Islet of Langerhans (tissue), 1 donor: ENCODE results near the gene LTBP1.
"Not testable (repeated sequence)": the region's sequence is repeated elsewhere in the genome, so short reads cannot be mapped to it uniquely, and the experiment has no call there.

Source experiments
- FAIRE-seq: peaks from one replicate; lab custom pipeline; 2011; peaks lifted over from hg19 to GRCh38; lab: Jason Lieb, UNC

The LTBP1 gene

DNA sequence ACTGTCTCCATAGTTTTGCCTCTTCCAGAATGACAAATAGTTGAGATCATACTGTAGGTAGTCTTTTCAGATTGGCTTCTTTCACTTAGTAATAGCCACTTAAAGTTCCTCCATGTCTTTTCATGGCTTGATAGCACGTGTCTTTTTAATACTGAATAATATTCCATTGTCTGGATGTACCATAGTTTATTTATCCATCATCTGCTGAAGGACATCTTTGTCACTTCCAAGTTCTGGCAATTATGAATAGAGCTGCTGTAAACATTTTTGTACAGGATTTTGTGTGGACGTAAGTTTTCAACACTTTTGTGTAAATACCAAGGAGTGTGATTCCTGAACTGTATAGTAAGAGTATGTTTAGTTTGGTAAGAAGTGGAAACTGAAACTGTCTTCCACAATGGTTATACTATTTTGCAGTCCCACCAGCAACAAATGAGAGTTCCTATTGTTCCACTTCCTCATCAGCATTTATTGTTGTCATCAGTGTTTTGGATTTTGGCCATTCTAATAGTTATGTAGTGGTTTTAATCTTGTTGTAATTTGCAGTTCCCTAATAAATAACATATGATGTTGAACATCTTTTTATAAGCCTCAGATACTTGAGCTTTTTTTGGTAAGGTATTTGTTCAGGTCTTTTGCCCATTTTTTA lies 18.9 kb downstream of the LTBP1 start:
- no peak for FAIRE-seq

DNA sequence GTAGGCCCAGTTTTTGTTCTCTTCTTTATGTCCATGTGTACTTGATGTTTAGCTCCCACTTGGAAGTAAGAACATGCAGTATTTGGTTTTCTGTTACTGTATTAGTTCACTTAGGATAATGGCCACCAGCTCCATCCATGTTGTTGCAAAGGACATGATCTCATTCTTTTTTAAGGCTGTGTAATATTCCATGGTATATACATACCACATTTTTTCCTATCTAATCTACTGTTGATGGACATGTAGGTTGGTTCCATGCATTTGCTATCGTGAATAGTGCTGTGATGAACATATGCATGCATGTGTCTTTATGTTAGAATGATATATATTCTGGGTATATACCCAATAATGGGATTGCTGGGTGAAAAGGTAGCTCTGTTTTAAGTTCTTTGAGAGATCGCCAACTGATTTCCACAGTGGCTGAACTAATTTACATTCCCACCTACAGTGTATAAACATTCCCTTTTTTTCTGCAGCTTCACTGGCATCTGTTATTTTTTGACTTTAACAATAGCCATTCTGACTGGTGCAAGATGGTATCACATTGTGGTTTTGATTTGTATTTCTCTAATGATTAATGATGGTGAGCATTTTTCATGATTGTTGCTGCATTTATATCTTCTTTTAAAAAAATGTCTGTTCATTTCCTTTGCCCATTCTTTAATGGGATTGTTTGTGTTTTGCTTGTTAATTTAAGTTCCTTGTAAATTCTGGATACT lies 22.9 kb downstream of the LTBP1 start:
- FAIRE-seq: no peak

DNA sequence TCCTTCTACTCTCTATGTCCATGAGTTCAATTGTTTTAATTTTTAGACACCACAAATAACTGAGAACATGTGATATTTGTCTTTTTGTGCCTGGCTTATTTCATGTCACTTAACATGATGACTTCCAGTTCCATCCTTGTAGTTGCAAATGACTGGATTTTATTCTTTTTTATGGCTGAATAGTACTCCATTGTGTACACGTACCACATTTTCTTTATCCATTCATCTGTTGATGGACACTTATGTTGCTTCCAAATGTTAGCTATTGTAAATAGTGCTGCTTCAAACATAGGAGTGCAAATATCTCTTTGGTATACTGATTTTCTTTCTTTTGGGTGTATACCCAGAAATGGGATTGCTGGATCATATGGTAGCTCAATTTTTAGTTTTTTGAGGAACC lies 27.0 kb downstream of the LTBP1 start:
- not testable (repeated sequence) for FAIRE-seq

DNA sequence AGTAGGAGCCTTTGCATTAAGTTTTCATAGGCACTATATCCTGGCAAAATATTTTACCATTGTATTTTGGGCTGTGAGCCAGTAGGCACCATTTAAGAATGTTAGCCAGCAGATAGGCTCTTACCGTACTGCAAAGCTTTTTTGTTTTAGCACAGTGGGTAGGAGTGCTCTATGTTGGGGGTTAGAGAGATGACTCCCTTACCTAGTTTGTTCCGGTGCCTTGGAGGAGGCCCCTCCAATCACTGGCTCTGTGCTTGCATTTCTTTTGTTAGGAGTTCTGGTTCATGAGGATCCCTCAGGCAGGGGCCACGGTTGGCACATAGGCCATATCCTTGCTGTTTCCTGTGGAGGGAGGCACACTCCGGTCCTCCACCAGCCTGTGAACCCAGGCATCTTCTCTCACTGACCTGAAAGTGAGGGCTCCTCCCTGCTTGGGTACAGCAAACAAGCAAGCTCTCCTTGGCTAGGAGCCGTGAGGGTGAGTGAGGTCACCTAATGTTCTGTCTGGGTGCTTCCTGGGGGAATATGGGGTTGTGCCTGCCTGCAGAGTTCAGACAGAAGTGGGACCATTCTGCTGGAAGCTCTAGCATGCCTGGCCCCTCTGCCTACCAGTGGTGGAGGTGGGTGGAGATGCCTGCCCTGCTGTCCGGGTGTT lies 29.8 kb downstream of the LTBP1 start:
- no peak for FAIRE-seq

DNA sequence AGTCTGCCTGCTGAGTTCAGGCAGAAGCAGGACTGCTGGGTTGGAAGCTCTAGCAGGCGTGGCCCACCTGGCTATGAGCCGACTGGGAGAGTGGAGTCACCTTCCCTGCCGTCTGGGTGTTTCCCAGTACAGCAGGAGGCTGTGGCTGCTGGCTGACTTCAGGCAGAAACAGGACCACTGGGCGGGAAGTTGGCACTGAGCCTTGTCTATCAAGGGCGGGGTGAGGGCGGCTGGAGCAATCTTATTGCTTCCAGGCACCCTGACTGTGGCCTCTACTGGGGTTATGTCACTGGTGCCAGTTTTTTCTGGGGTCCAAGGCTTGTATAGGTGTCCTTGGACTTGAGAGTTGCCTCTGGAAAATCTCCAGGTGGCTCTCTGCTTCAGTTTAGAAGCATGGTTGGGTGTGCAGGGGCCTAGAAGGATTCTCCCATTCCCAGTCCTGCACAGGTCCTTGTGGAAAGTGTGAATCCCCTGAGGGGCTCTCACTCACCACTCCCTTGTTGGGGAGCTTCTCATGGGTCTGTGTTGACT lies 30.5 kb downstream of the LTBP1 start:
- FAIRE-seq: no peak

DNA sequence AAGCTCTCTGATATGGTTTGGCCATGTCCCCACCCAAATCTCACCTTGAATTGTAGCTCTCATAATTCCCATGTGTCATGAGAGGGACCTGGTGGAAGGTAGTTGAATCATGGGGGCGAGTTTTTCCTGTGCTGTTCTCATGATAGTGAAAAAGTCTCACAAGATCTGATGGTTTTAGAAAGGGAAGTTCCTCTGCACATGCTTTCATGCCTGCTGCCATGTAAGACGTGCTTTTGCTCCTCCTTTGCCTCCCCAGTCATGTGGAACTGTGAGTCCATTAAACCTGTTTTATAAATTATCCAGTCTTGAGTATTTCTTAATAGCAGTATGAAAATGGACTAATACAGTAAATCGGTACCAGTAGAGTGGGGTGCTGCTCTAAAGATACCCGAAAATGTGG lies 34.9 kb downstream of the LTBP1 start:
- FAIRE-seq: no peak

DNA sequence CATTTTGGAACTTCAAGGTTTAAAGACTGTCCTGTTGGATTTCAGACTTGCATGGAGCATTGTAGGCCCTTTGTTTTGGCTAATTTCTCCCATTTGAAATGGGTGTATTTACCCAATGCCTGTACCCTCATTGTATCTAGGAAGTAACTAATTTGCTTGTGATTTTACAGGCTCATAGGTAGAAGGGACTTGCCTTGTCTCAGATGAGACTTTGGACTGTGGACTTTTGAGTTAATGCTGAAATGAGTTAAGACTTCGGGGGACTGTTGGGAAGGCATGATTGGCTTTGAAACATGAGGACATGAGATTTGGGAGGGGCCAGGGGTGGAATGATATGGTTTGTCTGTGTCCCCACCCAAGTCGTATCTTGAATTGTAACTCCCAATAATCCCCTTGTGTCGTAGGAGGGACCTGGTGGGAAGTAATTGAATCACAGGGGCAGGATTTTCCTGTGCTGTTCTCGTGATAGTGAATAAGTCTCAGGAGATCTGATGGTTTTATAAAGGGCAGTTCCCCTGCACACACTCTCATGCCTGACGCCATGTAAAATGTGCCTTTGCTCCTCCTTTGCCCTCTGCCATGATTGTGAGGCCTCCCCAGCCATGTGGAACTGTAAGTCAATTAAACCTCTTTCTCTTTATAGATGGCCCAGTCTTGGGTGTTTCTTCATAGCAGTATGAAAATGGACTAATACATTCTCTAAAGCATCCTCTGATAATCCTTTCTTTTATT lies 36.6 kb downstream of the LTBP1 start:
- FAIRE-seq: not testable (repeated sequence)

DNA sequence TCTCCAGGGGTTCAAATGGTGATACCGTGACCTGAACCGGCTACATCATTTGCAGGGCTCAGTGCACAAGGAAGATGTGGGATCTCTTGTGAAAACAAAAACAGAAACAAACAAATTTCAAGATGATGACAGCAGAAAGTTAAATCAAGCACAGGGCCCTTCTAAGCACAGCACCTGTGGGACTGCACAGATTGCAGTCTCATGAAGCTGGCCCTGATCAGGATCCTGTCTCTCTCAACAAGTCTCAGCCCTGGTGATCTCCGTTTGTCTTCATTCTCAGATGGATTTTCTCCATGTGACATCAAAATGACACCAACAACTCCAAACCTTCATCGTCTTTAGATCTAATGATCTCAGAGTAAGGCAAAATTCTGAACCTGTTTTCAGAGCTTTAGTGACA lies 39.7 kb downstream of the LTBP1 start:
- FAIRE-seq: no peak

DNA sequence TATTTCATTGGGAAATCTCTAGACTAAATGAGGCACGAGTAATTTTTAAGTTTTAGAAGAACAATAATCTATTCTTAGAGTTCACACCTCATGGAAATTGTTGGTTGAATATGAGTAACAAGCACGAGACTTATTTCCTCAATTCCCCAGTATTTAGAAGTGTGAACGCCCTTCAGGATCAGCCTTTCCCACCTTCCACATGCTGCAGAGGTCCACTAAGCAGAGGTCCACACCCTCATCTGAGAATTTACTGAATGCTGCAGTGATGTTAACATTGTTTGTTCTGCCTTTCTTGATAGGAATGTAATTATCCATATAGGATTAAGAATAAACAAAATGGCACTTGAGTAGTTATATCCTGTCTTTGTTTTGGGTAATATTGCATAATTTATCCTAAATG lies 41.8 kb downstream of the LTBP1 start:
- FAIRE-seq: no peak

DNA sequence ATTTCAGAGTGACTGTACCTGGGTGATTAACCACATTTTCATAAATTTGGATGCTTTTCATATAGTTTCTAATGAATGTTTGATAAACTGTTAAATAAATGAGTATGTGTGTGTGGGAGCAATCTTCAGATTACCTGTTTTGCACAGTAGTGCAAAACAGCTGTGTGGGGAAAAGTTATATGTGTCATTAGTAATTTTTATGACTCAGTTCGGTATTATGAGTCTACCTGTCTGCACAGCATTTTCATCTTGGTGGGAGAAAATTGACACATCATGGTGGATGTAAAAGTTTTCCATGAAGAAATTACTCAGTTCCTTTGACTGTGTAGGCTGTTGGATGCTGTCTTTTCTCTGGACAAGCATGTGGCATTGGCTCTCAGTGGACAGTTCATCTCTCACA lies 43.8 kb downstream of the LTBP1 start:
- FAIRE-seq: no peak

DNA sequence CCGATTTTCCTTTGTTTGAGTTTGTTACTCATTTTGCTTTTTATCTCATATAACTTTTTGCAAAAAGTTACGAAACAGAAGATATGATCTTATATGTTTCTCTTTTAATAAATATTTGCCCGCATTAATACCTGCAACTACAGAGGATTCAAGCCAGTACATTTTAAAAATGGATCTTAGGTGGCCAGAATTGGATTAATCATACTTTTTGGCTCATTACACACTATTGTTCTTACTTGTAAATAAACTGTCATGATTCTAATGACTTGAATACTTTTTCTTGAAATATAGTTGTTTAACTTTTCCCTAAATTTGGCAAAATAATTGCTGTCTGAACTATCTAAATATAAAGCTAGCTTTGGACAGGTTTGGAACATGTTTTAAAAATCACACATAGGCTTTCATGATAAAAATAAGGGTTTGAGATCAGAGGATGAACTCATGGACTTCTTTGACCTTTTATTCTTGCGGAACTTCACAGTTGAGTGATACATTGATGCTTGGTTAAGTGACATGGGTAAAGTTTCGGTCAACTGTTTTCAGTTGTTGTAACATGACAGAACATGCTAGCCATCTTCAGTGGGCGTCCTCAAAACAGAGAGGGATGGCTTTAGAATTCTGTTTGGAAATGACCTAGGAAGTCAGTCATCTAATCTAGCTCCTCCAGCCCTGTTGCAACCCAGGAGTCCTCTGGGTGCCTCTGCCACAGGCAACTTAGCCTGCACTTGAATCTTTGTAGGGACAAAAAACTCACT lies 44.5 kb downstream of the LTBP1 start:
- no peak for FAIRE-seq

DNA sequence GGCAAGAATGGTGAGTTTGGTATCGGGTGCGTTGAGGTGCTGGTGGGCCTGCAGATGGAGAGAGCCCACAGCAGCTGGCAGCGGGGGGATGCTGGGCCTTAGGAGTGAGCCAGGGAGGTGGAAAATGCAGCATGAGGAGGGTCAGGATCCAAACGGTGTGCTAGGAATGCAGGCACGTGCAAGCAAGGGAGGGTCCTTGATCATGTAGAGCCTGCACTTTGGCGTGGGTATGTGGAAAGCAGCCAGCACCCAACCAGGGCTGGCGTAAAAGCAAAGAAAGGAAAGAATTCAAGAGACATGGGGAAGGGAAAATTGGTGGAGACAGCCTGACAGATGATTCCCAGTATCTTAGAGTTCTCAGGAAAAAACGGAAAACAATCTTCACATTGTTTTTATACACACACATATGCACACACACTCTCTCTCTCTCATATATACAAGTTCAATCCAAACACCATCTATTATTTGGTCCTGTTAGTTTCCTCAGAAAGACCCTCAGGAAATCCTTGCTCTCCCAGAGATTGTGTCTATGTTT lies 46.3 kb downstream of the LTBP1 start:
- no peak for FAIRE-seq

DNA sequence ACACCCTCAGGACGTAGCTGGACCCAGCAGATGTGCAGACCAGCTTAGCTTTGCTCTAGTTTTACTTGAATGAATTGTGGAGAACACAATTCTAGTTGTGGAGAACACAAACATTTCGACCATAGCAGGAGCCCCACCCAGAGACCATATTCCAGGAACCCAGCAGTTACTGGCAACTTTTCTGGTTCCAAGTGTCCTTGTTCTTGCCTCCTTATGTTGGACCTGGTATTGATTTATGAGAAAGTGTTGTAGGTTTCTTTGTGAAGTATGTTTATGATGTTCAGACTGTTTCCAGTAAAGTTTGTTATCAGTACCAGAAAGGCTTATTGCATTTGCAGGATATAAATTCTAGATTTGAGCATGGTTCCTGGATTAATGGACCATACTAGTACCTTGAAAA lies 51.0 kb downstream of the LTBP1 start:
- FAIRE-seq: no peak

DNA sequence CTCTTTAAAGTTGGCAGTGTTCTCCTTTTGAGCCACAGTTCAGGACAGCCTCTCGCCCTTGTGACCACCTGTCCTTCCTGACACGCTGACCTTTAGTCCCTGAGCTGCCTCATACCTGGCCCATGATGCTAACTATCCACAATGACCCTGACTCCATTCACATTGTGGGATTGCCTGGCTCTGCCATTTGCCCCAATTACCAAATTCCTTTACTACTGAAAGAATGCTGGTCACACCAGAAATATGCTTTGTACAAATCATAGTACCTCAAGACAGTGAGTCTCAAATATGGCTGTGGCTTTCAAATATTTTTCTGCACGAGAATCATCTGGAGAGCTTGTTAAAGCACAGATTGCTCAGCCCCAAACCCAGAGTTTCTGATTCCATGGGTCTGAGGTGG lies 54.2 kb downstream of the LTBP1 start:
- no peak for FAIRE-seq

DNA sequence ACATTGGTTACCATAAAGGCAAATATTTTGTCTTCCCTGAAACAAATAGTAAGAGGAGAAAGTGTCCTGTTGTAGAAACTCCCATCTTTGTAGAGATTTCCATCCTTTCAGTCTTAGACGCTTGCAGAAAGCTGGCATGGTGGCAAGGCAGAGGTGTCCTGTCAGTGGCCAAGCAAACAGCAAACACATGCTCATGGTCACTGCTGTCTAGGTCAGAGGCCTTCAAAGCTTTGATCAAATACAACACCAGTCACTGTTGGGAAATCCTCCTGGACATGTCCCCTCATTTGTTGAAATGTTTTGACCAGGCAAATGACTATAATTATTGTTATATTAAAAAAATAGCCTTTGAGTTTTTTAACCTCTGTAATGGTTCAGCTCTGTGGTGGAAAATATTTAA lies 55.1 kb downstream of the LTBP1 start:
- no peak for FAIRE-seq

DNA sequence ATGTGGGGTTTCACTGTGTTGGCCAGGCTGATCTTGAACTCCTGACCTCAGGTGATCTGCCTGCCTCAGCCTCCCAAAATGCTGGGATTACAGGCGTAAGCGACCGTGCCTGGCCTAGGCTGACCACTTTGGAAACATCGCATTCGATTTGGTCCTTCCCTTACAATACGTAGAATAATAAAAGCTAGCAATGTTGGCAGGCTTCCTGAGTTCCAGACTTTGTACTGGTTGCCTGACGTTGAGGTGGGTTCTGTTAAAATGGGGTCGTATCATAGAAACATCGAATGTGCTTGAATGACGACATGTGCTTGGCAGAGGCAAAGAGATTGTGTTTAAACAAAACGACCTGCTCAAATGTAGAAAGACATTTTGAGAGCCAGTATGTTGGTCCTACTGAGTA lies 56.1 kb downstream of the LTBP1 start:
- FAIRE-seq: no peak

DNA sequence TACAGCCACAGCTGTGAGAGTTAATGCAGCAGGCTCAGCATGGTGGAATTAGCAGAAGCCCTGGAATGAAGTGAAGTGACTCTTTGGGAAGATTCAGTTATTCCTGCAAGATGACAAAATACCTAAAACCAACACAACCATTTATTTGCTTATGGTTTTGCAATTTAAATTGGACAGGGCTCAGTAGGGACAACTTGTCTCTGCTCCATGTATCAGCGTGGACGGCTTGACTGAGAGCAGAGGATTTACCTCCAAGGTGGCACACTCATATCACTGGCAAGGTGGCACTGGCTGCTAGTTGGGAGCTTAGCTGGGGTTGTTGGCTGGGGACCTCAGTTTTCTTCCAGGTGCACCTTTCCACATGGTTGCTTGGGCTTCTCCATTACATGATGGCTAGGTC lies 58.3 kb downstream of the LTBP1 start:
- FAIRE-seq: no peak

DNA sequence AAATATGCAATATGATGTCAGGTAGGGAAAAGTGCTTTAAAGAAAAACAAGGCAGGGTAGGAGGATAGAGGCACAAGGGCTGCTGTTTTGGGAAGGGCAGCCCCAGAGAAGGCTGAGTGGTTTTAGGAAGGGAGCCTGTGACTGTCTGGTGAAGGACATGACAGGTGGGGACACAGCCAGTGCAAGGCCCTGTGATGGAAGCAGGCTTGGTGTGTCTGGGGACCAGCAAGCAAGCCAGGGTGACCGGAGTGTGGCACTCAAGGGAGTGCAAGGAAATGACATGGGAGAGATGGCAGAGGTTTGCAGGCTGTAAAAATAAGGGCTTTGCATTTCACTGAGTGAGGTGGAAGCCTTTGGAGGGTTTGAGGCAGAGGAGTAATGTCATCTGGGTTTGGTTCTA lies 62.0 kb downstream of the LTBP1 start:
- FAIRE-seq: no peak

DNA sequence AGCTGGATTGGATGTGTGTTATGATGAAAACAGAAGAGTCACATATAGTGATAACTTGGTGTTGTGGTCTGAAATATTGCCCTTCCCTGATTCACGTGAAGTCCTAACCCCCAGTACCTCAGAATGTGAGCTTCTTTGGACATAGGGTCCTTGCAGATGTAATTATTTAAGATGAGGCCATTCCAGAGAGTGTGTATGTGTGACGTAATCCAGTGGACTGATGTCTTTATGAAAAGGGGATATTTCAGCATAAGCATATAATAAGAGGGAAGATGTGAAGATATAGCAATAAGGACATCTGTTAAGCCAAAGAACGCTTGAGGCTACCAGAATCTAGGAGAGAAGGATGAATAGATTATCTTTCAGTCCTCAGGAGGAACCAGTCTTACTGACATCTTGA lies 62.5 kb downstream of the LTBP1 start:
- no peak for FAIRE-seq

DNA sequence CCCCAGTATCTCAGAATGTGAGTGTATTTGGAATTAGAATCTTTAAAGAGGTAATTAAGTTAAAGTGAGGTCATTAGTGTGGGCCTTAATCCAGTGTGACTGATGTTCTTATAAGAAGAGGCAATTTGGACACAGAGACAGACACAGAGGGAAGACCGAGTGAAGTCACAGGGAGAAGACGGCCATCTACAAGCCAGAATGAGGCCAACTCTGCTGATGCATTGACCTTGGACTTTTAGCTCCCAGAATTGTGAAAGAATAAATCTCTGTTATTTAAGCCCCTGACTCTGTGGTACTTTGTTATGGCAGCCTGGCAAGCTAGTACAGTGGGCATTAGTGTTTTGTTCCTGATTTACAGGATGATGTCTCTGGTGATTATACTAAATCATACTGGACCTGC lies 64.6 kb downstream of the LTBP1 start:
- no peak for FAIRE-seq

DNA sequence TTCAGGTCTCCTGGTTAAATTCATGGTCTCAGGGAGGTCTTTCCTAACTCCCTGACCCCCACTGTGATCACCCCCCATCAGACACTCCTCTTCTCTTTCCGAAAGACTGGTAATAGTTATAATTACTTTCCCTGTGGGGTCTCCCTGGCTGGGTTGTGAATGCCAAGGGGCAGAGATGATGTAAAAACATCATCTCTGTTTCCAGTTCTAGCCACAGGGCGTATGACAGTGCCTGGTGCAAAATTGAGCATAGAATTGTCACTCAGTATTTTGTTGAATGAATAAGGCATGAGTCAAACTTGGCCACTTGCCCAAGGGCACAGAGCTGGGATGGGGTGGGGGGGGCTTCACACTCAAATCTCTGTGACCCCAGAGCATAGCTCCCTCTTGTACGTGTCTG lies 65.2 kb downstream of the LTBP1 start:
- FAIRE-seq: no peak

DNA sequence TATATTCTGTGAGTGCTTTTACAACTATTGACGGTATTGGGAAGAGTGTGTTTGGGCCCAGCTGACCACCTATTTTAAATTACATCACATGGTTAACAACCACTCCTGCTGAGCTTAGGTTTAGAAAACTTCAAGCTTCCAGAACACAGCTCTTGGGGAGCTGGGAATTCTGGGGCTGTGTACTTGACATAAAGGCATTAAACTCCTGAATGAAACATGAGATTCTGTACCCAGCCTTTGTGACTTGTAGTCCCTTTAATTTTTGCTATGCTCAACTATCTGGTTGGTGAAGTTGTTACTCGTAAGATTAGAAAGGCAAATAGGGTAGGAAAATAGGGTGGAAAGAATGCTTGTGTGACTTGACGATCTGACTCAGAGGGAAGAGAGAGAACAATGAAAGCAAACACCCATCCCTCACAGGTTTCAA lies 66.9 kb downstream of the LTBP1 start:
- no peak for FAIRE-seq
